GM23338 (cell line): Measurements from ENCODE around the gene FCHO2. TPM values are rescaled to one million over a fixed set of nuclear protein-coding genes. Genes with fewer than 3 reads are reported as not detected.

ENCODE experiments used
- ATAC-seq: fragments of 200-7000 bp; cut with Tn5 transposase; 3 replicates; pipeline ENCODE4 v1.9.1; 2020
- DNase-seq: peaks from one replicate; pipeline ENCODE4 v3.0.0-alpha.2; 2015; ENCODE audit warnings: low spot score
- H2AFZ ChIP-seq: fragments of 200-600 bp; sonication (generic); 2 replicates; pipeline ENCODE4 v1.8.0; 2016; ENCODE audit warnings: antibody characterized with exemption, mild to moderate bottlenecking, moderate library complexity
- H3F3A ChIP-seq: fragments of 200-600 bp; sonication (generic); replicated peaks from 2 replicates; pipeline ENCODE4 v1.8.0; 2017; ENCODE audit warnings: antibody characterized with exemption, mixed run types, low read depth
- H3K27ac ChIP-seq: fragments of 200-600 bp; sonication (generic); 2 replicates; pipeline ENCODE4 v1.6.1; 2016; ENCODE audit warnings: low read depth
- H3K27me3 ChIP-seq: fragments of 200-600 bp; sonication (generic); 2 replicates; pipeline ENCODE4 v1.8.0; 2016; ENCODE audit warnings: mild to moderate bottlenecking, mixed run types, moderate library complexity; ENCODE audit not compliant: insufficient read depth
- H3K36me3 ChIP-seq: fragments of 200-600 bp; sonication (generic); 2 replicates; pipeline ENCODE4 v1.8.0; 2016; ENCODE audit warnings: mild to moderate bottlenecking; ENCODE audit not compliant: insufficient read depth
- H3K4me1 ChIP-seq: fragments of 200-600 bp; sonication (generic); 2 replicates; pipeline ENCODE4 v1.8.0; 2016; ENCODE audit warnings: mild to moderate bottlenecking, moderate library complexity; ENCODE audit not compliant: insufficient read depth
- H3K4me2 ChIP-seq: fragments of 200-600 bp; sonication (generic); 2 replicates; pipeline ENCODE4 v1.7.1; 2017; ENCODE audit warnings: mixed run types
- H3K4me3 ChIP-seq: fragments of 200-600 bp; sonication (generic); 2 replicates; pipeline ENCODE4 v1.6.1; 2016; ENCODE audit warnings: mixed run types
- H3K79me2 ChIP-seq: fragments of 200-600 bp; sonication (generic); replicated peaks from 2 replicates; pipeline ENCODE4 v1.8.0; 2017; ENCODE audit warnings: mild to moderate bottlenecking; ENCODE audit not compliant: insufficient read depth
- H3K9me2 ChIP-seq: fragments of 200-600 bp; sonication (generic); 2 replicates; pipeline ENCODE4 v1.8.0; 2017; ENCODE audit not compliant: insufficient read depth
- H4K20me1 ChIP-seq: fragments of 200-600 bp; sonication (generic); replicated peaks from 2 replicates; pipeline ENCODE4 v1.8.0; 2017; ENCODE audit warnings: mild to moderate bottlenecking; ENCODE audit not compliant: insufficient read depth
- H3K27ac Mint-ChIP-seq: 2 replicates; pipeline ENCODE4 v1.8.0; 2020; ENCODE audit warnings: inconsistent platforms, mild to moderate bottlenecking, moderate library complexity, mixed read lengths
- H3K27me3 Mint-ChIP-seq: 3 replicates; pipeline ENCODE4 v1.8.0; 2022; ENCODE audit warnings: low read depth, mild to moderate bottlenecking, moderate library complexity, mixed read lengths, inconsistent platforms; ENCODE audit not compliant: insufficient read depth, poor library complexity
- H3K36me3 Mint-ChIP-seq: 3 replicates; pipeline ENCODE4 v1.8.0; 2021; ENCODE audit warnings: low read depth, mild to moderate bottlenecking, inconsistent platforms, moderate library complexity, mixed read lengths
- H3K4me1 Mint-ChIP-seq: 3 replicates; pipeline ENCODE4 v1.8.0; 2020; ENCODE audit warnings: mild to moderate bottlenecking, inconsistent platforms, mixed read lengths
- H3K4me3 Mint-ChIP-seq: 3 replicates; pipeline ENCODE4 v1.8.0; 2021; ENCODE audit warnings: moderate library complexity, mild to moderate bottlenecking, inconsistent platforms, mixed read lengths
- H3K9me3 Mint-ChIP-seq: 3 replicates; pipeline ENCODE4 v1.8.0; 2020; ENCODE audit warnings: moderate library complexity, mild to moderate bottlenecking, inconsistent platforms, mixed read lengths
- CREB1 ChIP-seq: fragments of 250-450 bp; sonication (Bioruptor Pico); IDR thresholded peaks from 2 replicates; pipeline ENCODE4 v1.5.0; 2020; ENCODE audit warnings: low read depth, mild to moderate bottlenecking, moderate library complexity
- EZH2 ChIP-seq: fragments of 200-600 bp; sonication (generic); IDR thresholded peaks from one replicate; pipeline ENCODE4 v1.8.0; 2017; ENCODE audit warnings: antibody characterized with exemption, mild to moderate bottlenecking, low read depth; ENCODE audit not compliant: unreplicated experiment
- EZH2phosphoT487 ChIP-seq: fragments of 200-600 bp; sonication (generic); IDR thresholded peaks from one replicate; pipeline ENCODE4 v1.8.1; 2018; ENCODE audit warnings: antibody characterized with exemption; ENCODE audit not compliant: unreplicated experiment
- JUNB ChIP-seq: IDR thresholded peaks from one replicate; pipeline ENCODE4 v1.6.1; 2016; ENCODE audit warnings: antibody characterized with exemption; ENCODE audit not compliant: unreplicated experiment
- NANOG ChIP-seq: IDR thresholded peaks from 2 replicates; pipeline ENCODE4 v1.6.1; 2016; ENCODE audit warnings: antibody characterized with exemption, borderline replicate concordance
- POLR2AphosphoS5 ChIP-seq: IDR thresholded peaks from 2 replicates; pipeline ENCODE4 v1.6.1; 2016; ENCODE audit warnings: antibody characterized with exemption, low read depth
- STAT1 ChIP-seq: IDR thresholded peaks from one replicate; pipeline ENCODE4 v1.6.1; 2016; ENCODE audit warnings: antibody characterized with exemption; ENCODE audit not compliant: unreplicated experiment
- ZNF114 ChIP-seq: fragments of 250-450 bp; sonication (Bioruptor Pico); IDR thresholded peaks from 2 replicates; pipeline ENCODE4 v1.5.0; 2020; ENCODE audit warnings: mild to moderate bottlenecking, moderate library complexity
- ZNF331 ChIP-seq: fragments of 250-450 bp; sonication (Bioruptor Pico); IDR thresholded peaks from 2 replicates; pipeline ENCODE4 v1.5.0; 2020; ENCODE audit warnings: low read depth, mild to moderate bottlenecking, moderate library complexity
- polyA plus RNA-seq: library from polyadenylated mRNA; unstranded; fragments of >200 nt; fragmentation: Nextera tagmentation; extraction: Ambion mirVana; gene quantifications from 2 replicates; pipeline ENCODE4 v1.2.1, GENCODE V29; 2016
- total RNA-seq: library from RNA; depleted of rRNA; stranded (reverse); fragments of >200 nt; shearing (Covaris generic); gene quantifications from 2 replicates; pipeline ENCODE4 v1.2.3, GENCODE V29; 2014
- TF ChIP-seq, protein P1 (sequence below): fragments of 250-450 bp; sonication (Bioruptor Pico); IDR thresholded peaks from 2 replicates; pipeline ENCODE4 v1.5.0; 2020; ENCODE audit warnings: mild to moderate bottlenecking, moderate library complexity
- TF ChIP-seq, protein P2 (sequence below), 2 experiments: fragments of 200-600 bp in 1 of 2; sonication (generic) in 1 of 2; conservative IDR thresholded peaks; 2 replicates each; pipeline versions ENCODE4 v1.5.1 to v1.6.1; 2016 to 2017; ENCODE audit warnings: antibody characterized with exemption in 2 of 2, low read depth in 2 of 2, mild to moderate bottlenecking in 2 of 2, moderate library complexity in 1 of 2
- TF ChIP-seq, protein P3 (sequence below): IDR thresholded peaks from one replicate; pipeline ENCODE4 v1.6.1; 2018; ENCODE audit warnings: antibody characterized with exemption; ENCODE audit not compliant: unreplicated experiment
- TF ChIP-seq, protein P4 (sequence below): IDR thresholded peaks from 2 replicates; pipeline ENCODE4 v1.6.1; 2016; ENCODE audit warnings: antibody characterized with exemption

The FCHO2 gene
- total and polyA plus RNA-seq, 2 experiments from 2014 or later = 8.4 to 10.1 TPM

DNA sequence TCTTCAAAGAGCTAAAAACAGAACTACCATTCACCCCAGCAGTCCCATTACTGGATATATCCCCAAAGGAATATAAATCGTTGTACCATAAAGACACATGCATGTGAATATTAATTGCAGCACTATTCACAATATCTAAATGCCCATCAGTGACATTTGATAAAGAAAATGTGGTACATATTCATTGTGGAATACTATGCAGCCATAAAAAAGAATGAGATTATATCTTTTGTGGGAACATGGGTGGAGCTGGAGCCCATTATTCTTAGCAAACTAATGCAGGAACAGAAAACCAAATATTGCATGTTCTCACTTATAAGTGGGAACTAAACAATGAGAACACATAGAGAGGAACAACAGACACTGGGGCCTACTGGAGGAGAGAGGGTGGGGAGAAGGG is 38.7 kb downstream of the FCHO2 start:
- ATAC-seq = no peak
- Histone ChIP-seq H3K79me2 (no peaks in the 10 kb centered on the region), H3K4me3 (no peak overlapping the region), H3K27me3 (no peaks in the 10 kb centered on the region), H3K4me1 (no peaks in the 10 kb centered on the region), H3K27ac (no peak overlapping the region), H3K9me2 (no peaks in the 10 kb centered on the region), H3K36me3 (peaks cover 6% of the 10 kb centered on the region; the same call in 1 of the 2 replicates), H2AFZ (no peak overlapping the region), H4K20me1 (no peaks in the 10 kb centered on the region), H3K4me2 (no peak overlapping the region), H3F3A (no peaks in the 10 kb centered on the region)
- TF ChIP-seq, protein P1, sequence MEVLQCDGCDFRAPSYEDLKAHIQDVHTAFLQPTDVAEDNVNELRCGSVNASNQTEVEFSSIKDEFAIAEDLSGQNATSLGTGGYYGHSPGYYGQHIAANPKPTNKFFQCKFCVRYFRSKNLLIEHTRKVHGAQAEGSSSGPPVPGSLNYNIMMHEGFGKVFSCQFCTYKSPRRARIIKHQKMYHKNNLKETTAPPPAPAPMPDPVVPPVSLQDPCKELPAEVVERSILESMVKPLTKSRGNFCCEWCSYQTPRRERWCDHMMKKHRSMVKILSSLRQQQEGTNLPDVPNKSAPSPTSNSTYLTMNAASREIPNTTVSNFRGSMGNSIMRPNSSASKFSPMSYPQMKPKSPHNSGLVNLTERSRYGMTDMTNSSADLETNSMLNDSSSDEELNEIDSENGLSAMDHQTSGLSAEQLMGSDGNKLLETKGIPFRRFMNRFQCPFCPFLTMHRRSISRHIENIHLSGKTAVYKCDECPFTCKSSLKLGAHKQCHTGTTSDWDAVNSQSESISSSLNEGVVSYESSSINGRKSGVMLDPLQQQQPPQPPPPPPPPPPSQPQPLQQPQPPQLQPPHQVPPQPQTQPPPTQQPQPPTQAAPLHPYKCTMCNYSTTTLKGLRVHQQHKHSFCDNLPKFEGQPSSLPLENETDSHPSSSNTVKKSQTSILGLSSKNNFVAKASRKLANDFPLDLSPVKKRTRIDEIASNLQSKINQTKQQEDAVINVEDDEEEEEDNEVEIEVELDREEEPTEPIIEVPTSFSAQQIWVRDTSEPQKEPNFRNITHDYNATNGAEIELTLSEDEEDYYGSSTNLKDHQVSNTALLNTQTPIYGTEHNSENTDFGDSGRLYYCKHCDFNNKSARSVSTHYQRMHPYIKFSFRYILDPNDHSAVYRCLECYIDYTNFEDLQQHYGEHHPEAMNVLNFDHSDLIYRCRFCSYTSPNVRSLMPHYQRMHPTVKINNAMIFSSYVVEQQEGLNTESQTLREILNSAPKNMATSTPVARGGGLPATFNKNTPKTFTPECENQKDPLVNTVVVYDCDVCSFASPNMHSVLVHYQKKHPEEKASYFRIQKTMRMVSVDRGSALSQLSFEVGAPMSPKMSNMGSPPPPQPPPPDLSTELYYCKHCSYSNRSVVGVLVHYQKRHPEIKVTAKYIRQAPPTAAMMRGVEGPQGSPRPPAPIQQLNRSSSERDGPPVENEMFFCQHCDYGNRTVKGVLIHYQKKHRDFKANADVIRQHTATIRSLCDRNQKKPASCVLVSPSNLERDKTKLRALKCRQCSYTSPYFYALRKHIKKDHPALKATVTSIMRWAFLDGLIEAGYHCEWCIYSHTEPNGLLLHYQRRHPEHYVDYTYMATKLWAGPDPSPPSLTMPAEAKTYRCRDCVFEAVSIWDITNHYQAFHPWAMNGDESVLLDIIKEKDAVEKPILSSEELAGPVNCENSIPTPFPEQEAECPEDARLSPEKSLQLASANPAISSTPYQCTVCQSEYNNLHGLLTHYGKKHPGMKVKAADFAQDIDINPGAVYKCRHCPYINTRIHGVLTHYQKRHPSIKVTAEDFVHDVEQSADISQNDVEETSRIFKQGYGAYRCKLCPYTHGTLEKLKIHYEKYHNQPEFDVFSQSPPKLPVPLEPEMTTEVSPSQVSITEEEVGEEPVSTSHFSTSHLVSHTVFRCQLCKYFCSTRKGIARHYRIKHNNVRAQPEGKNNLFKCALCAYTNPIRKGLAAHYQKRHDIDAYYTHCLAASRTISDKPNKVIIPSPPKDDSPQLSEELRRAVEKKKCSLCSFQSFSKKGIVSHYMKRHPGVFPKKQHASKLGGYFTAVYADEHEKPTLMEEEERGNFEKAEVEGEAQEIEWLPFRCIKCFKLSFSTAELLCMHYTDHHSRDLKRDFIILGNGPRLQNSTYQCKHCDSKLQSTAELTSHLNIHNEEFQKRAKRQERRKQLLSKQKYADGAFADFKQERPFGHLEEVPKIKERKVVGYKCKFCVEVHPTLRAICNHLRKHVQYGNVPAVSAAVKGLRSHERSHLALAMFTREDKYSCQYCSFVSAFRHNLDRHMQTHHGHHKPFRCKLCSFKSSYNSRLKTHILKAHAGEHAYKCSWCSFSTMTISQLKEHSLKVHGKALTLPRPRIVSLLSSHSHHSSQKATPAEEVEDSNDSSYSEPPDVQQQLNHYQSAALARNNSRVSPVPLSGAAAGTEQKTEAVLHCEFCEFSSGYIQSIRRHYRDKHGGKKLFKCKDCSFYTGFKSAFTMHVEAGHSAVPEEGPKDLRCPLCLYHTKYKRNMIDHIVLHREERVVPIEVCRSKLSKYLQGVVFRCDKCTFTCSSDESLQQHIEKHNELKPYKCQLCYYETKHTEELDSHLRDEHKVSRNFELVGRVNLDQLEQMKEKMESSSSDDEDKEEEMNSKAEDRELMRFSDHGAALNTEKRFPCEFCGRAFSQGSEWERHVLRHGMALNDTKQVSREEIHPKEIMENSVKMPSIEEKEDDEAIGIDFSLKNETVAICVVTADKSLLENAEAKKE (CRISPR knock-in tag) = no peak
- TF ChIP-seq NANOG (no peak), POLR2AphosphoS5 (no peak), STAT1 (no peak), JUNB (no peak), ZNF331 (CRISPR knock-in tag) (no peak), ZNF114 (CRISPR knock-in tag) (no peak), EZH2phosphoT487 (no peak), CREB1 (CRISPR knock-in tag) (no peak), EZH2 (no peak)
- TF ChIP-seq, protein P2, sequence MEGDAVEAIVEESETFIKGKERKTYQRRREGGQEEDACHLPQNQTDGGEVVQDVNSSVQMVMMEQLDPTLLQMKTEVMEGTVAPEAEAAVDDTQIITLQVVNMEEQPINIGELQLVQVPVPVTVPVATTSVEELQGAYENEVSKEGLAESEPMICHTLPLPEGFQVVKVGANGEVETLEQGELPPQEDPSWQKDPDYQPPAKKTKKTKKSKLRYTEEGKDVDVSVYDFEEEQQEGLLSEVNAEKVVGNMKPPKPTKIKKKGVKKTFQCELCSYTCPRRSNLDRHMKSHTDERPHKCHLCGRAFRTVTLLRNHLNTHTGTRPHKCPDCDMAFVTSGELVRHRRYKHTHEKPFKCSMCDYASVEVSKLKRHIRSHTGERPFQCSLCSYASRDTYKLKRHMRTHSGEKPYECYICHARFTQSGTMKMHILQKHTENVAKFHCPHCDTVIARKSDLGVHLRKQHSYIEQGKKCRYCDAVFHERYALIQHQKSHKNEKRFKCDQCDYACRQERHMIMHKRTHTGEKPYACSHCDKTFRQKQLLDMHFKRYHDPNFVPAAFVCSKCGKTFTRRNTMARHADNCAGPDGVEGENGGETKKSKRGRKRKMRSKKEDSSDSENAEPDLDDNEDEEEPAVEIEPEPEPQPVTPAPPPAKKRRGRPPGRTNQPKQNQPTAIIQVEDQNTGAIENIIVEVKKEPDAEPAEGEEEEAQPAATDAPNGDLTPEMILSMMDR (conservative IDR thresholded peaks at IDR 0.05; ENCODE audit: low read depth in 2 of 2) = no peak
- TF ChIP-seq, protein P3, sequence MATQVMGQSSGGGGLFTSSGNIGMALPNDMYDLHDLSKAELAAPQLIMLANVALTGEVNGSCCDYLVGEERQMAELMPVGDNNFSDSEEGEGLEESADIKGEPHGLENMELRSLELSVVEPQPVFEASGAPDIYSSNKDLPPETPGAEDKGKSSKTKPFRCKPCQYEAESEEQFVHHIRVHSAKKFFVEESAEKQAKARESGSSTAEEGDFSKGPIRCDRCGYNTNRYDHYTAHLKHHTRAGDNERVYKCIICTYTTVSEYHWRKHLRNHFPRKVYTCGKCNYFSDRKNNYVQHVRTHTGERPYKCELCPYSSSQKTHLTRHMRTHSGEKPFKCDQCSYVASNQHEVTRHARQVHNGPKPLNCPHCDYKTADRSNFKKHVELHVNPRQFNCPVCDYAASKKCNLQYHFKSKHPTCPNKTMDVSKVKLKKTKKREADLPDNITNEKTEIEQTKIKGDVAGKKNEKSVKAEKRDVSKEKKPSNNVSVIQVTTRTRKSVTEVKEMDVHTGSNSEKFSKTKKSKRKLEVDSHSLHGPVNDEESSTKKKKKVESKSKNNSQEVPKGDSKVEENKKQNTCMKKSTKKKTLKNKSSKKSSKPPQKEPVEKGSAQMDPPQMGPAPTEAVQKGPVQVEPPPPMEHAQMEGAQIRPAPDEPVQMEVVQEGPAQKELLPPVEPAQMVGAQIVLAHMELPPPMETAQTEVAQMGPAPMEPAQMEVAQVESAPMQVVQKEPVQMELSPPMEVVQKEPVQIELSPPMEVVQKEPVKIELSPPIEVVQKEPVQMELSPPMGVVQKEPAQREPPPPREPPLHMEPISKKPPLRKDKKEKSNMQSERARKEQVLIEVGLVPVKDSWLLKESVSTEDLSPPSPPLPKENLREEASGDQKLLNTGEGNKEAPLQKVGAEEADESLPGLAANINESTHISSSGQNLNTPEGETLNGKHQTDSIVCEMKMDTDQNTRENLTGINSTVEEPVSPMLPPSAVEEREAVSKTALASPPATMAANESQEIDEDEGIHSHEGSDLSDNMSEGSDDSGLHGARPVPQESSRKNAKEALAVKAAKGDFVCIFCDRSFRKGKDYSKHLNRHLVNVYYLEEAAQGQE = no peak
- TF ChIP-seq, protein P4, sequence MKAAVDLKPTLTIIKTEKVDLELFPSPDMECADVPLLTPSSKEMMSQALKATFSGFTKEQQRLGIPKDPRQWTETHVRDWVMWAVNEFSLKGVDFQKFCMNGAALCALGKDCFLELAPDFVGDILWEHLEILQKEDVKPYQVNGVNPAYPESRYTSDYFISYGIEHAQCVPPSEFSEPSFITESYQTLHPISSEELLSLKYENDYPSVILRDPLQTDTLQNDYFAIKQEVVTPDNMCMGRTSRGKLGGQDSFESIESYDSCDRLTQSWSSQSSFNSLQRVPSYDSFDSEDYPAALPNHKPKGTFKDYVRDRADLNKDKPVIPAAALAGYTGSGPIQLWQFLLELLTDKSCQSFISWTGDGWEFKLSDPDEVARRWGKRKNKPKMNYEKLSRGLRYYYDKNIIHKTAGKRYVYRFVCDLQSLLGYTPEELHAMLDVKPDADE = no peak
- H3K9me3 Mint-ChIP-seq = peaks cover 3% of the 10 kb centered on the region; the same call in 1 of the 3 replicates
- H3K27ac Mint-ChIP-seq = no peak overlapping the region
- H3K36me3 Mint-ChIP-seq = peaks cover 19% of the 10 kb centered on the region; the same call in 2 of the 3 replicates
- no peaks in the 10 kb centered on the region for H3K4me1 Mint-ChIP-seq
- no peak for DNase-seq
- peaks cover 2% of the 10 kb centered on the region for H3K27me3 Mint-ChIP-seq
- H3K4me3 Mint-ChIP-seq = no peak overlapping the region
